GDM1 (cell line): ENCODE results near the gene EXOSC5.
"Not testable (repeated sequence)": the region's sequence is repeated elsewhere in the genome, so short reads cannot be mapped to it uniquely, and the experiment has no call there.

Source experiments
- DNase-seq: peaks from one replicate; lab custom pipeline; 2025; lab: John Stamatoyannopoulos, UW

Gene EXOSC5

GRCh38 chr19:41397086-41398049 is at the start of gene EXOSC5, which contains the start of gene BCKDHA:
Gene EXOSC5, minus strand, starts transcription at chr19:41397359. Its CDS starts 31 bp downstream, at chr19:41397328.
Gene BCKDHA, plus strand, starts transcription at chr19:41397818. Its CDS starts 10 bp downstream, at chr19:41397828.
- peak; percentile 99 for DNase-seq

- no peak for DNase-seq
Measured at GRCh38 chr19:41445575-41445974, 48.4 kb upstream of the EXOSC5 start.

- DNase-seq, result no peak
Measured at GRCh38 chr19:41443813-41444455, 46.8 kb upstream of the EXOSC5 start.

- DNase-seq, result no peak
Measured at GRCh38 chr19:41442473-41443355, 45.6 kb upstream of the EXOSC5 start, which contains the start of gene ERICH4. Gene ERICH4, plus strand, starts transcription at chr19:41443156. Its CDS starts 14 bp downstream, at chr19:41443170.

GRCh38 chr19:41441321-41441945 is 44.3 kb upstream of the EXOSC5 start:
- DNase-seq, result no peak

GRCh38 chr19:41439441-41440222 is 42.5 kb upstream of the EXOSC5 start, which contains the start of gene DMAC2:
Gene DMAC2, minus strand, starts transcription at chr19:41439912. Its CDS starts 13 bp downstream, at chr19:41439899.
- DNase-seq, result peak; percentile 95

GRCh38 chr19:41437944-41438574 is 40.9 kb upstream of the EXOSC5 start:
- no peak for DNase-seq

GRCh38 chr19:41436674-41436951 is 39.5 kb upstream of the EXOSC5 start:
- DNase-seq, result no peak

- no peak for DNase-seq
Measured at GRCh38 chr19:41435936-41436673, 38.9 kb upstream of the EXOSC5 start.

- not testable (repeated sequence) for DNase-seq
Measured at GRCh38 chr19:41435376-41435775, 38.2 kb upstream of the EXOSC5 start.

GRCh38 chr19:41434450-41434849 is 37.3 kb upstream of the EXOSC5 start:
- DNase-seq, result no peak

GRCh38 chr19:41433171-41433570 is 36.0 kb upstream of the EXOSC5 start:
- DNase-seq, result no peak

GRCh38 chr19:41431426-41432386 is 34.5 kb upstream of the EXOSC5 start:
- peak; percentile 44 for DNase-seq

GRCh38 chr19:41430922-41431321 is 33.8 kb upstream of the EXOSC5 start:
- no peak for DNase-seq

GRCh38 chr19:41428481-41428859 is 31.3 kb upstream of the EXOSC5 start:
- no peak for DNase-seq

GRCh38 chr19:41427647-41428480 is 30.7 kb upstream of the EXOSC5 start:
- DNase-seq, result no peak

- no peak for DNase-seq
Measured at GRCh38 chr19:41426952-41427646, 29.9 kb upstream of the EXOSC5 start, which contains the start of gene B3GNT8. Gene B3GNT8, minus strand, starts transcription at chr19:41427374. Its CDS starts 596 bp downstream, at chr19:41426778.
